GM21381 (cell line): ENCODE results near the gene ADGRV1.
"Not testable (repeated sequence)": the region's sequence is repeated elsewhere in the genome, so short reads cannot be mapped to it uniquely, and the experiment has no call there.

ENCODE experiments used
- ATAC-seq: cut with Tn5 transposase; IDR thresholded peaks from one replicate; pipeline ENCODE4 v1.9.1; 2021; ENCODE audit warnings: mild to moderate bottlenecking, moderate library complexity; ENCODE audit not compliant: unreplicated experiment

The ADGRV1 gene

GRCh38 chr5:90718387-90718786, 159.8 kb downstream of the ADGRV1 start:
- ATAC-seq: no peak

- ATAC-seq: no peak
Observed at GRCh38 chr5:90739567-90739966, 181.0 kb downstream of the ADGRV1 start.

GRCh38 chr5:90740244-90740799, 181.7 kb downstream of the ADGRV1 start:
- no peak for ATAC-seq

GRCh38 chr5:90741022-90741564, 182.5 kb downstream of the ADGRV1 start:
- ATAC-seq: no peak

GRCh38 chr5:90746119-90746518, 187.5 kb downstream of the ADGRV1 start:
- no peak for ATAC-seq

- no peak for ATAC-seq
Observed at GRCh38 chr5:90747175-90747574, 188.6 kb downstream of the ADGRV1 start.

GRCh38 chr5:90747693-90748092, 189.1 kb downstream of the ADGRV1 start:
- no peak for ATAC-seq

- no peak for ATAC-seq
Observed at GRCh38 chr5:90759119-90759518, 200.5 kb downstream of the ADGRV1 start.

GRCh38 chr5:90767710-90768109, 209.1 kb downstream of the ADGRV1 start:
- no peak for ATAC-seq

GRCh38 chr5:90770006-90770541, 211.5 kb downstream of the ADGRV1 start:
- ATAC-seq: not testable (repeated sequence)

- ATAC-seq: no peak
Observed at GRCh38 chr5:90777959-90778358, 219.4 kb downstream of the ADGRV1 start.

GRCh38 chr5:90783460-90784333, 225.1 kb downstream of the ADGRV1 start:
- peak; percentile 95 for ATAC-seq

GRCh38 chr5:90786756-90787155, 228.2 kb downstream of the ADGRV1 start:
- no peak for ATAC-seq

- no peak for ATAC-seq
Observed at GRCh38 chr5:90792725-90793124, 234.1 kb downstream of the ADGRV1 start.

- ATAC-seq: no peak
Observed at GRCh38 chr5:90793183-90793582, 234.6 kb downstream of the ADGRV1 start.

- ATAC-seq: not testable (repeated sequence)
Observed at GRCh38 chr5:90796919-90797318, 238.3 kb downstream of the ADGRV1 start.

GRCh38 chr5:90800082-90800481, 241.5 kb downstream of the ADGRV1 start:
- not testable (repeated sequence) for ATAC-seq

- ATAC-seq: not testable (repeated sequence)
Observed at GRCh38 chr5:90800515-90800914, 241.9 kb downstream of the ADGRV1 start.

- peak; percentile 62 for ATAC-seq
Observed at GRCh38 chr5:90802474-90803317, 244.1 kb downstream of the ADGRV1 start.

- no peak for ATAC-seq
Observed at GRCh38 chr5:90803381-90803780, 244.8 kb downstream of the ADGRV1 start.

GRCh38 chr5:90803876-90804275, 245.3 kb downstream of the ADGRV1 start:
- no peak for ATAC-seq
